A204.1 (cell line): ENCODE measurements around the gene AGBL4.
"Not testable (repeated sequence)": the region's sequence is repeated elsewhere in the genome, so short reads cannot be mapped to it uniquely, and the experiment has no call there.

Experiments
- FAIRE-seq: peaks from 2 replicates; lab custom pipeline; 2012; peaks lifted over from hg19 to GRCh38; lab: Jason Lieb, UNC

Gene AGBL4

GRCh38 chr1:49026230-49026811 is 997.4 kb downstream of the AGBL4 start:
- FAIRE-seq: no peak

GRCh38 chr1:49016030-49016977 is 1007.5 kb downstream of the AGBL4 start:
- no peak for FAIRE-seq

DNA sequence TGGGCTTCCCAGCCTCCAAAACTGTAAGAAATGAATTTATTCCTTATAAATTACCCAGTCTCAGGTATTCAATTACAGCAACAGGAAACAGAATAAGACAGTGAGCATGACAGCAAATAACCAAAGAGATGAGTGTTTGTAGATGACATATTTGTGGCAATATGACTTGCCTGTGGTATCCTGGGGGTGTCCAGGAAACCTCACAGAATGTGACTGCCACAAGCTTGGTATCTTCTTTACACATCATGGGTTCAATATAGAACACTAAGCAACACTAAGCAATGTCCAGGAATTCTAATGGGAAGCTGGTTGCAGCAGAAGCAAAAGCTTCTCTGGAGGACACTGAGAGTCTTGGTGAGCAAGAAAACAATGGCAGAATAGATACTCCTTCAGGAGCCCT is 1010.7 kb downstream of the AGBL4 start:
- FAIRE-seq: no peak

DNA sequence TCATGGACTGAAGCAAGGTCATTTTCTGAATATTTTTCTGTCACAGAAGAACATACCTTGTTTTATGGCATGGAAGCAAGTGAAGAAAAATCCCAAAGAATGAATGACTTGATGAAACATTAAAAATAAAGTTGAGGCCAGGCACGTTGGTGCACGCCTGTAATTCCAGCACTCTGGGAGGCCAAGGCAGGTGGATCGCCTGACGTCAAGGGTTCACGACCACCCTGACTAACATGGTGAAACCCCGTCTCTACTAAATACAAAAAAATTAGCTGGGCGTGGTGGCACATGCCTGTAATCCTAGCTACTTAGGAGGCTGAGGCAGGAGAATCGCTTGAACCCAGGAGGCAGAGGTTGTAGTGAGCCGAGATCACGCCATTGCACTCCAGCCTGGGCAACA is 1020.8 kb downstream of the AGBL4 start:
- FAIRE-seq: not testable (repeated sequence)

DNA sequence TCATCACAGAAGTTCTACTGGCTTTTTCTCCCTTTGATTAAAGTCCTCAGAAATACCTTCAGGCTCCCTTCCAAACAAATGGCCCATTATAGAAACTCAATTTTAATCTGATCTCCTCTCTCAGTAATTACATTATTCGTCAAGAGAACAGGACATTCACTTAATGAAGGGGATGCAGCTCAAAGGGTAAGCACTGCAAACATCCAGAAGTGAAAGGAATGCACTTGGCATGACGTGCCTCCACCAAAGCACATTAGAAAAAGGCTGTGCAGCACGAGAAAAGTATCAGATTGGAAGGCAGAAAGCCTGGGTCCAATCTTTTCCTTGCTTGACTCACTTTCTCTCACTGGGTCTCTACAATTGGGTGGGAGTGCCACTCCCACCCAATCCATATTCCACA is 1024.4 kb downstream of the AGBL4 start:
- FAIRE-seq: no peak

GRCh38 chr1:48996311-48996710 is 1027.4 kb downstream of the AGBL4 start:
- FAIRE-seq: no peak

DNA sequence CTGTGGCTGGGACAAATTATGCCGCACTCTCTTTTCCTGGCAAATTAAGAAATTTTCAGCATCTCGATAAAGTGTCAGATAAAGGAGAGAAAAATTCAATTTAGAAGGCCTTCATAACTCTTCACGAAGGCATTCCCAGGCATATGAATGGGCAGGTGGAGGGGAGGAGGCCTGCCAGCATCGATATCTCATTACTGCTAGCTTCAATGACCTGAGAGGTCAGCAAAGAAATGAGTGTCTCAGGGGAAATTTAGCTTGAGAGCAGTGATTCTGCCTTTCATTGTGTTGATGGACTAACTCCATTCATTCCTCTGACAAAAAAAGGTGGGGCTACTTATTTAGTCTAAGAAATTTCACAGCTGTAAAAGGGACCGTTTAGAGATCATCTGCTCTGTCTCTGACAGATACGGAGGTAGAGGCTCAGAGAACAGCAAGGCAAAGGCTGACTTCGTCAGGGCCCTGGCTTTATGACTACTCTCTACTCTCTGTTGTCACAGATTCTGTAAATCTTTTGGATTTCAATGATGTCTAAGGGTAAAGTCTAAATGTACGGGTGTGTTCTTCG is 1035.0 kb downstream of the AGBL4 start:
- no peak for FAIRE-seq

DNA sequence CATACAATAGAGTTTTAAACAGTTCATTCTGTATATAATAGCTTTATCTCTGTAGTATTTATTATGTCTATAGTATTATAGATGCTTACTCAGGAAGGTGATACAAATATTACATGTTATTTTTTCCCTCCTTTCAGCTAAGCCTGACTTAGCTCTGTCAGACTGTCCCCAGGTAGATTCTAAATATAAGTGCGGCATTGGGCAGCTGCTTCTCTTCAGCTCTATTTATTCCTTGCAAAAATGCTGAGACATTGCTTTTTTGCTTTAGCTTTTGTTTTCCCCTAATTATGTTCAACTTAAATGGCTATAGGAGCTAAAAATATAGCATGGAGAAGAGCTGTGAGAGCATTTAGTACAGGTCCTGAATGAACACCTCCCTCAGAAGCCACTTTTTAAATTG is 1043.8 kb downstream of the AGBL4 start:
- FAIRE-seq: no peak

GRCh38 chr1:48978413-48978812 is 1045.3 kb downstream of the AGBL4 start:
- no peak for FAIRE-seq

- no peak for FAIRE-seq
Measured at GRCh38 chr1:48977273-48977672, 1046.5 kb downstream of the AGBL4 start.

DNA sequence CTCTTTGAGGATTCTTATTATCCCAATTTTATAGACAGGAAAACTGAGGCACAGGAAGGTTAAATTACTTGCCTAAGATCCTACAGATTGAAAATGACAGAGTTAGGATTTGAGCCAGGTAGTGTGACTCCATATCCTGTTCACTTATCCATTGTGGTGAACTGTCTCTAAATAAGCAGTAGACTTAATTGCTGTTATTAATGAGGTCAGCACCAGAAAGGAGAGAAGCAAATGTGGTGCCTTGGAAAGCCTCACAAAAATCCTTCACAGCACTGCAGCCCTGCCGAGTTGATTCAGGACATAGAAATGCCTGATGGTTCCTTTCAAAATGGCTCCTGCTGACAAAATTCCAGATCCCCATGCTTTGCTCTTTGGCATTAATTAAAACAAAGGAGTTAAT is 1053.8 kb downstream of the AGBL4 start:
- no peak for FAIRE-seq

DNA sequence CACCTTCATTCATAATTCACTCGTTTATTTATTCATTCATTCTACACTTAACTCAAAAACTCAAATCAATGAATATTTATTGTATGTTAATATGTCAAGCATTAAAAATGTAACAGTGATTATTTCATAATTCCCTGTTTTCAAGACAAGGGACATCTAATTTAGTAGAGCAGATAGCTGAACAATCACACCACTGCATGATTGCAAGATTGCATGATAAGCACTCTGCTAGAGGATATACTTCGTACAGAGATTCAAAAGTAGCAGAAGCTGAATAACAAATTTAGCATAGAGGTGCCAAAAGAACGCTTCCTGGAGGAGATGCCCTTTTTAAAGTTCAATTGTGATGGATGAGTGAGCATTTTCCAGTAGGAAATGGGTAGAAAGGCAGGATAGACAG is 1056.4 kb downstream of the AGBL4 start:
- FAIRE-seq: no peak

DNA sequence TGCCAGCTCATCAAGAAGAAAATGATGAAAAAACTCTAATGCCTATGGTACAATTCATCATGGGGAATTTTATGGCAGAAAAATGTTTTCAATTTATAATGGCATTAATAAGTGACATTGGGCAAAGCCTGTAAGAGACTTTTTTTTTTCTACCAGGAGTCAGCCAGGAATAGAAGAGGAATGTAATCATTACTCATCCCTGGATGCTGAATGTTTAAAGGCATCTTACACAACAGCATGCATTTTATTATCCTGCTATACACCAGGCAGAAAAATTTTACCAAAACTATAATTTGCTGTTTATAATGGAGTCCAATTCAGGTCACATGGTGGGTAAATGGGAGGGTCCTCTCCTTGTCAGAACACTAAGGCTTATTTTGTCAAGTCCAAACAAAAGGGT is 1057.2 kb downstream of the AGBL4 start:
- FAIRE-seq: no peak

GRCh38 chr1:48960320-48960719 is 1063.4 kb downstream of the AGBL4 start:
- no peak for FAIRE-seq

DNA sequence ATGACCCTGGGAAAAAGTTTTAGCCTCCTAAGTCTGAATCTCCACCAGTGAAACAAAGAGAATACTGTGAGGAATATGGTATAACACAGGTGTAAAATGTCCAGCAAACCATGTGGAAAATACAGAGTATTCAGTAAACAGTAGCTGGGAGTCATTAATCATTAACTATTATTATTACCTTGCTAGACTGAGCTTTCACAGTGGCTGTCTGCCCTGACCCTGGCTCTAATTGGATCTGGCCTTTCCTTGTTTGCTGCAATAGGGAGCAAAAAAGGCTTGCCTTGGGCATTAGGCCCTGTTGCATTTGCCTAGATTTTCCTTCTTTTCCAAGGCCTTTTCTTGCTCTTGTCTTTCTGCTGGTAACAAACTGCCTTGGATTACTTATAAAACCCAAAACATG is 1068.0 kb downstream of the AGBL4 start:
- no peak for FAIRE-seq

- no peak for FAIRE-seq
Measured at GRCh38 chr1:48953617-48954016, 1070.1 kb downstream of the AGBL4 start.

GRCh38 chr1:48948562-48948961 is 1075.2 kb downstream of the AGBL4 start:
- no peak for FAIRE-seq

- FAIRE-seq: no peak
Measured at GRCh38 chr1:48947761-48948537, 1075.8 kb downstream of the AGBL4 start.

DNA sequence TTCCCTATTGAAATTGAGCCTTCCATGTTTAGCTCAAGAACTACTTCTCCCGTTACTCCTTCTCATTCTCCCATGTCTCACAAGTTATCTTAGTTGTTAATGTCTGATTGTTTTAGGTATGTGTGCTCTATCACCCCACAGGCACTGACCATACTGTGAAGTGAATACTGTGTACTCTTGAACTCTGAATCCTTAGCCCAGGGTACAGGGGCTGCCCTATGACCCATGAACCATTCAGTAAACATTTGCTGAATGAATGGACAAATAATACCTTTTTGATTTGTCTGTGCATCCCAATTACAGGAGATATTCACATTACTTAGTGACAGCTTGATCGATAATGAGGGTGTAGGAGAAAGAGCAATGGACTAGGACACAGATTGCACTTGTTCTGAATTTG is 1077.7 kb downstream of the AGBL4 start:
- FAIRE-seq: no peak

DNA sequence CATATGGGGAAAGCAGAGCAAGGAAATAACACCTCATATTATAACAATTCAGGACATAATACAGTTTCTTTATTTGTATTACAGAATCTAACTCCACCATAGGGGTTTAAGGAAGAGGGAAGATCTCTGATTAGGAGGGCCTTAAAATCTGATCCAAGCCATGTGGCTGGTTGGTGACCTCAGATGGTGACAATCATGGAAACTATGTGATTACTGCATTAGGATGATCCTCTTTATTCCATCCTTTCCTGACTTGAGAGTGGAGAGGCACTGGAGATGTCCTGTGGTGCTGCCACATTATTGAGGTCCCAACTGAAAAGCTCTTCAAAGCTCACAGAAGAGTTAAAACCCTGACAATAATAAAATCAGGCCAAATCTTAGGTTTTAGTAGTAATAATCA is 1078.9 kb downstream of the AGBL4 start:
- FAIRE-seq: no peak

- no peak for FAIRE-seq
Measured at GRCh38 chr1:48943826-48944225, 1079.9 kb downstream of the AGBL4 start.

GRCh38 chr1:48943393-48943792 is 1080.4 kb downstream of the AGBL4 start:
- FAIRE-seq: no peak
